SH-SY5Y (cell line): Measurements from ENCODE around the gene KCNQ1OT1.

Experiments
- GATA2 ChIP-seq: IDR thresholded peaks from 2 replicates; pipeline ENCODE4 v1.6.1; 2011; ENCODE audit warnings: mild to moderate bottlenecking, low read depth, low read length
- GATA3 ChIP-seq: IDR thresholded peaks from 2 replicates; pipeline ENCODE4 v1.6.1; 2011; ENCODE audit warnings: low read depth, mild to moderate bottlenecking, low read length, moderate library complexity

GRCh38 chr11:2656859-2657258 lies 42.9 kb downstream of the KCNQ1OT1 start:
- TF ChIP-seq GATA3 (no peak), GATA2 (no peak)
